ENCODE measurements around the gene ADRA2C.

DNA sequence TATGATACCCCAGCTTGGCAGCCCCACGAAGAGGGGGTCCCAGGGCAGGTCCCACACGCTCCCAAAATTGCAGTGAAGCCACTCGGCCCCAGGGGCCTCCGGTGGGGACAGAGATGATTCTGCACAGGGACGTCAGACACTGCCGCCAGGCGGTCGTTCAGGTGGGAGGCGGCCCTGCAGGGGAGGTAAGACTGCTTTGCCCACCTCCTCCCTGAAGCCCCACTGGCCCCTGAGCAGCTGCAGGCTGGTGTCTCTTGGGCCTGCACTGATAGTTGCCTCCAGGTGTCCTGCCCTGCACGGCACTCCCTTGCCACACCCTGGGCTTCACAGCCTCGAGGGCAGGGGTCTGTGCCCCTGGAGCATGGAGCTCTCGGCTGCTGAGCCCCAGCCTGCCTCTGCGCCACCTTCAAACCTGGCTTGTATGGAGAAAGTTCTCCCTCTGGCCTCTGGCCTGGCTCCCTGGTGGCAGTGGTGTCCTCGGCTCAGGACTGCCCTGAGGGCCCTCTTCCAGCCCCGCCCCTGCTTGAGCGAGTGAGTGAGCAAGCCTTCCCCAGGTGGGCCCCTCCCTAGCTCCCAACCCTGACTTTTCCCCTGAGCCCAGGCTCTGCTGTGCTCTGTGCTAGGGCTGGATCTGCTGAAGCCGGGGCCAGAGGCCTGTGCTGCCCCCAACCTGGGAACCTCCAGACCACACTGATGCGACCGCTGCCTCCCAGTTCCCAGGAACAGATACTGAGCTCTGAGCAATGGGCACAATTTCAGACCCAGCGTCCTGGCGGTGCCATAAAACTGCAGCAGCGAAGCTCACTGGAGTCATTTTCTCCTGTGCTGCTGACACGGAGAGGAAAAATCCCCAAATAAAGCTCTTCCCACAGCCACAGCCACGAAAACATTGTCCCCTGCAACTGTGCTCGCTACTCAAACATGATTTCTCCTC is 16.1 kb downstream of the ADRA2C start:
- TF ChIP-seq FOXM1 (IDR thresholded peaks at IDR 0.05; ENCODE audit: borderline replicate concordance) = no peak
- TF ChIP-seq L3MBTL2 (conservative IDR thresholded peaks at IDR 0.05) = no peak
- no peak for TF ChIP-seq ZNF384 (IDR thresholded peaks at IDR 0.05)
- TF ChIP-seq SUZ12 (IDR thresholded peaks at IDR 0.05) = no peak
- no peak for TF ChIP-seq BHLHE40 (IDR thresholded peaks at IDR 0.05; ENCODE audit: borderline replicate concordance)
- TF ChIP-seq HDGF (IDR thresholded peaks at IDR 0.05; ENCODE audit: borderline replicate concordance) = no peak
